ENCODE measurements around the gene MS4A7. TPM values are rescaled to one million over a fixed set of nuclear protein-coding genes. Genes with fewer than 3 reads are reported as not detected.

Gene MS4A7
- total and polyA plus RNA-seq, 2 donors, result 10.8 to 19.5 TPM

Other genes with a start within 250 kb of the MS4A7 start
- 76.2 TPM for gene MS4A6A, start 195.4 kb upstream of the MS4A7 start, total RNA-seq
- 87.3 TPM for gene MS4A6A, start 195.4 kb upstream of the MS4A7 start, polyA plus RNA-seq
- 0.90 TPM for gene MS4A4E, start 135.4 kb upstream of the MS4A7 start, total RNA-seq
- 0.84 TPM for gene MS4A4E, start 135.4 kb upstream of the MS4A7 start, polyA plus RNA-seq
- 31.9 TPM for gene MS4A4A, start 97.9 kb upstream of the MS4A7 start, total RNA-seq
- 41.0 TPM for gene MS4A4A, start 97.9 kb upstream of the MS4A7 start, polyA plus RNA-seq
- gene MS4A6E, start 51.3 kb upstream of the MS4A7 start, total RNA-seq, result not detected
- gene MS4A6E, start 51.3 kb upstream of the MS4A7 start, polyA plus RNA-seq, result 0.34 TPM
- gene MS4A14, start 17.9 kb downstream of the MS4A7 start, total RNA-seq, result 0.37 TPM
- gene MS4A14, start 17.9 kb downstream of the MS4A7 start, polyA plus RNA-seq, result 0.46 TPM
- not detected for gene MS4A5, start 51.0 kb downstream of the MS4A7 start, total RNA-seq
- not detected for gene MS4A5, start 51.0 kb downstream of the MS4A7 start, polyA plus RNA-seq
- gene MS4A1, start 77.3 kb downstream of the MS4A7 start, total RNA-seq, result 1.2 TPM
- gene MS4A1, start 77.3 kb downstream of the MS4A7 start, polyA plus RNA-seq, result 0.27 TPM
- gene MS4A12, start 114.2 kb downstream of the MS4A7 start, total RNA-seq, result not detected
- gene MS4A12, start 114.2 kb downstream of the MS4A7 start, polyA plus RNA-seq, result not detected
- gene MS4A13, start 136.9 kb downstream of the MS4A7 start, total RNA-seq, result not detected
- not detected for gene MS4A13, start 136.9 kb downstream of the MS4A7 start, polyA plus RNA-seq

Data from urinary bladder (tissue), 2 donors.